ENCODE measurements around the gene MYH10.
"Not testable (repeated sequence)": the region's sequence is repeated elsewhere in the genome, so short reads cannot be mapped to it uniquely, and the experiment has no call there.

Gene MYH10

GRCh38 chr17:8630227-8630801 is at the start of gene MYH10:
Gene MYH10, minus strand, starts transcription at chr17:8630725. Its CDS starts 7,479 bp downstream, at chr17:8623246.
- no peak for DNase-seq (ENCODE audit: low read depth in 2 of 2)

- no peak for DNase-seq (ENCODE audit: low read depth in 2 of 2)
Observed at GRCh38 chr17:8679126-8679525, 48.6 kb upstream of the MYH10 start.

GRCh38 chr17:8675306-8675705 is 44.8 kb upstream of the MYH10 start:
- DNase-seq (ENCODE audit: low read depth in 2 of 2) = no peak

GRCh38 chr17:8674344-8675305 is 44.1 kb upstream of the MYH10 start:
- DNase-seq (ENCODE audit: low read depth in 2 of 2) = no peak

- DNase-seq (ENCODE audit: low read depth in 2 of 2) = no peak
Observed at GRCh38 chr17:8673612-8674011, 43.1 kb upstream of the MYH10 start.

- DNase-seq (ENCODE audit: low read depth in 2 of 2) = no peak
Observed at GRCh38 chr17:8672326-8672725, 41.8 kb upstream of the MYH10 start.

GRCh38 chr17:8670421-8670820 is 39.9 kb upstream of the MYH10 start:
- no peak for DNase-seq (ENCODE audit: low read depth in 2 of 2)

GRCh38 chr17:8668176-8668740 is 37.7 kb upstream of the MYH10 start:
- no peak for DNase-seq (ENCODE audit: low read depth in 2 of 2)

- DNase-seq (ENCODE audit: low read depth in 2 of 2) = no peak
Observed at GRCh38 chr17:8667421-8667820, 36.9 kb upstream of the MYH10 start.

GRCh38 chr17:8665684-8666083 is 35.2 kb upstream of the MYH10 start:
- no peak for DNase-seq (ENCODE audit: low read depth in 2 of 2)

- DNase-seq (ENCODE audit: low read depth in 2 of 2) = no peak
Observed at GRCh38 chr17:8664456-8665126, 34.1 kb upstream of the MYH10 start.

GRCh38 chr17:8662973-8663372 is 32.4 kb upstream of the MYH10 start:
- no peak for DNase-seq (ENCODE audit: low read depth in 2 of 2)

GRCh38 chr17:8662076-8662831 is 31.7 kb upstream of the MYH10 start:
- DNase-seq (ENCODE audit: low read depth in 2 of 2) = no peak

GRCh38 chr17:8660709-8661108 is 30.2 kb upstream of the MYH10 start:
- DNase-seq (ENCODE audit: low read depth in 2 of 2) = not testable (repeated sequence)

- DNase-seq (ENCODE audit: low read depth in 2 of 2) = no peak
Observed at GRCh38 chr17:8659758-8660410, 29.4 kb upstream of the MYH10 start.

- no peak for DNase-seq (ENCODE audit: low read depth in 2 of 2)
Observed at GRCh38 chr17:8658810-8659209, 28.3 kb upstream of the MYH10 start.

- no peak for DNase-seq (ENCODE audit: low read depth in 2 of 2)
Observed at GRCh38 chr17:8656693-8657092, 26.2 kb upstream of the MYH10 start.

GRCh38 chr17:8654822-8655221 is 24.3 kb upstream of the MYH10 start:
- DNase-seq (ENCODE audit: low read depth in 2 of 2) = no peak

GRCh38 chr17:8651013-8651412 is 20.5 kb upstream of the MYH10 start:
- DNase-seq (ENCODE audit: low read depth in 2 of 2) = no peak

- no peak for DNase-seq (ENCODE audit: low read depth in 2 of 2)
Observed at GRCh38 chr17:8650119-8650499, 19.6 kb upstream of the MYH10 start.

Measured in stimulated activated CD4-positive, alpha-beta T cell treated with anti-CD3 and anti-CD28 coated beads, Interleukin-4, amount 100 ng/mL, for 48 hours (primary cell).